VCaP (cell line): ENCODE measurements around the gene CHRD.

Source experiments
- H3K27ac ChIP-seq: fragments of 450-650 bp; 2 replicates; pipeline ENCODE4 v1.5.1; 2017
- CTCF ChIP-seq: fragments of 450-650 bp; conservative IDR thresholded peaks from 2 replicates; pipeline ENCODE4 v1.5.1; 2017; ENCODE audit warnings: mild to moderate bottlenecking, moderate library complexity

Gene CHRD

GRCh38 chr3:184348057-184348382, 31.8 kb upstream of the CHRD start:
- no peak overlapping the region for H3K27ac ChIP-seq
- TF ChIP-seq CTCF, result no peak

GRCh38 chr3:184349563-184350470, 30.0 kb upstream of the CHRD start:
- H3K27ac ChIP-seq, result no peak overlapping the region
- TF ChIP-seq CTCF, result no peak

- TF ChIP-seq CTCF, result no peak
- H3K27ac ChIP-seq, result no peak overlapping the region
Measured at GRCh38 chr3:184350618-184351017, 29.2 kb upstream of the CHRD start.

GRCh38 chr3:184351511-184352148, 28.2 kb upstream of the CHRD start:
- no peak overlapping the region for H3K27ac ChIP-seq
- TF ChIP-seq CTCF, result no peak

GRCh38 chr3:184352149-184352785, 27.6 kb upstream of the CHRD start:
- H3K27ac ChIP-seq, result no peak overlapping the region

GRCh38 chr3:184352897-184353545, 26.8 kb upstream of the CHRD start:
- H3K27ac ChIP-seq, result no peak overlapping the region
- TF ChIP-seq CTCF, result no peak

More at GRCh38 chr3:184352149-184352785, 27.6 kb upstream of the CHRD start:
- no peak for TF ChIP-seq CTCF

GRCh38 chr3:184353546-184353941, 26.3 kb upstream of the CHRD start:
- no peak for TF ChIP-seq CTCF
- H3K27ac ChIP-seq, result no peak overlapping the region
